HG02884 (cell line): ENCODE measurements around the gene CDH3.

Experiments used
- ATAC-seq: cut with Tn5 transposase; IDR thresholded peaks from one replicate; pipeline ENCODE4 v1.9.1; 2021; ENCODE audit warnings: mild to moderate bottlenecking, moderate library complexity; ENCODE audit not compliant: unreplicated experiment

Gene CDH3

DNA sequence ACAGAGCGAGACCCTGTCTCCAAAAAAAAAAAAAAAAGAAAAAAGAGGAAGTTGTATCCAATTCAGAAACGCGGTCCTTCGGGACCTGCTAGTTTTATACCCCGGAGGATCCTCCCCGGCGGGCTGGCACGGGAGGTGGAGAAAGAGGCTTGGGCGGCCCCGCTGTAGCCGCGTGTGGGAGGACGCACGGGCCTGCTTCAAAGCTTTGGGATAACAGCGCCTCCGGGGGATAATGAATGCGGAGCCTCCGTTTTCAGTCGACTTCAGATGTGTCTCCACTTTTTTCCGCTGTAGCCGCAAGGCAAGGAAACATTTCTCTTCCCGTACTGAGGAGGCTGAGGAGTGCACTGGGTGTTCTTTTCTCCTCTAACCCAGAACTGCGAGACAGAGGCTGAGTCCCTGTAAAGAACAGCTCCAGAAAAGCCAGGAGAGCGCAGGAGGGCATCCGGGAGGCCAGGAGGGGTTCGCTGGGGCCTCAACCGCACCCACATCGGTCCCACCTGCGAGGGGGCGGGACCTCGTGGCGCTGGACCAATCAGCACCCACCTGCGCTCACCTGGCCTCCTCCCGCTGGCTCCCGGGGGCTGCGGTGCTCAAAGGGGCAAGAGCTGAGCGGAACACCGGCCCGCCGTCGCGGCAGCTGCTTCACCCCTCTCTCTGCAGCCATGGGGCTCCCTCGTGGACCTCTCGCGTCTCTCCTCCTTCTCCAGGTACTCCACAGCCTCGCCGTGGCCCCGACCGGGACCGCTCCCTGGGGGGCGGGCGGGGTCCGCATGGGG lies at the start of gene CDH3:
Gene CDH3 (plus strand): TSS at position 596 of the 779 bp plus-strand sequence. CDS start 70 bp downstream, at position 666.
- ATAC-seq = no peak

DNA sequence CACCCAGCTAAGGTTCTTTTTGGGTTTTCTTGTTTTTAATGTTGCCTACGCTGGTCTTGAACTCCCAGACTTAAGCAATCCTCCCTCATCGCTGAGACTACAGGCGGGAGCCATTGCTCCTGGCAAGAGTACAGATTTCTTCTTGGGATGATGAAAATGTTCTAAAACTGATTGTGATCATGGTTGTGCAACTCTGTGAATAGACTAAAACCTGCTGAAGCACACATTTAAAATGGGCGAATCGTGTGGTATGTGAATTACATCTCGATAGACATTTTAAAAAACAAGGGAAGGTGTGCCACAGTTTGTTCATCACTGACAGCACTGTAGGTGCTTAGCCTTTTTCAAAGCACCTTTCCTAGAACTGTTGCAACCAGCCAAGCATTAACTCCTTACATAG lies 48.8 kb upstream of the CDH3 start:
- ATAC-seq = no peak

DNA sequence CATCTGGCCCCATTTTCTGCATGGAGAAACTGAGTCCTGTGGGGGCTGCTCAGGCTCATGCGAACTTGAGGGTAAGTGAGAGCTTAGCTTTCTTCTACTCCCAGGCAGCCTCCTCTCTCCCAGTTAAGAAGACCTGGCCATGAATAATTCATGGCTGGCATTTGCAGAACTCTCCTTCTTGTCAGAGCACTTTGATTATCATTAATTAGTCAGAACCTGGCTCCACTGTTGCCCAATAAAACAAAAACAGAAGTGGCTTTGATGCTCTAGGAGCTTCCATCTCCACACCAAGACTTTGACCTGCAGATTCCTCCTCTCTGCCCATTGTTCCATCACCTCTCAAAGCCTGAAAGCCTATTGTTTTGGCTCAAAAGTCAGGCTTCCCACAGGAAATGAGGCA lies 45.5 kb upstream of the CDH3 start:
- ATAC-seq = no peak

DNA sequence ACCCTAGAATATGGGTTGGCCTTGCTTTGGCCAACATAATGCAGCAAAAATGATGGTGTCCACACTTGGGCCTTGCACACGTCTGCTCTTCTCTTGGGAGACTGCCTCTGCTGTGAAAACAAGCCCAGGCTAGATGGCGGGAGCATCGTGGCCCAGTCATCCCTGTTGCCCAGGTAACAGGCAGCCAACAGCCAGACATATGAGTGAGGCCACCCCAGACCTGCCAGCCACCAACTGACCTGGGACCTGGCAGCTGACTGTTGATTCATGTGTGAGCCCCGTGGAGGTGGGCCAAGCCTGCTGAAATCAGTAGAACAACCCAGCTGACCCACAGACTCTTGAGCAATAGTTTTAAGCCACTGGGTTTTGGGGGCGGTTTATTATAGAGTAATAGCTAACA lies 39.4 kb upstream of the CDH3 start:
- no peak for ATAC-seq

DNA sequence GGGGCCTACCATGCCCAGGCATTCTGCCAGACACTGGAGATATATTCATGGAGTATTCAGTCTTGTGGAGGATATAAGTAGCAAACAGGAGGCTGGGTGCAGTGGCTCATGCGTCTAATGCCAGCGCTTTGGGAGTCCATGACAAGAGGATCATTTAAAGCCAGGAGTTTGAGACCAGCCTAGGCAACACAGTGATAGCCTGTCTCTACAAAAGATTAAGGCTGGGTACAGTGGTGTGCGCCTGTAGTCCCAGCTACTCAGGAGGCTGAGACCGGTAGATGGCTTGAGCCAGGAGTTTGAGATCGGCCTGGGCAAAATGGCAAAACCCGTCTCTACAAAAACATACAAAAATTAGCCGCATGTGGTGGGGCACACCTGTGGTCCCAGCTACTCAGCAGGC lies 37.7 kb upstream of the CDH3 start:
- no peak for ATAC-seq

DNA sequence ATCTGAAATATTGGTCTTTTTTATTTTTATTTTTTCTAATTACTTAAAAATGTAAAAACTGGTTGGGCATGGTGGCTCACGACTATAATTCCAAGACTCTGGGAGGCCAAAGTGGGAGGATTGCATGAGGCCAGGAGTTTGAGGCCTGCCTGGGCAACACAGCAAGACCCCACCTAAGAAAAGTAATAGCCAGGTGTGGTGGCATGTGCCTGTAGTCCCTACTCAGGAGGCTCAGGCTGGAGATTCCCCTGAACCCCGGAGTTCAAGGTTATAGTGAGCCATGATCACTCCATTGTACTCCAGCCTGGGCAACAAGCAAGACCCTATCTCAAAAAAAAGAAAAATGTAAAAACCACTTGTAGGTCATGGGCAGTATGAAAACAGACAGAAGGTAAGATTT lies 36.8 kb upstream of the CDH3 start:
- no peak for ATAC-seq

DNA sequence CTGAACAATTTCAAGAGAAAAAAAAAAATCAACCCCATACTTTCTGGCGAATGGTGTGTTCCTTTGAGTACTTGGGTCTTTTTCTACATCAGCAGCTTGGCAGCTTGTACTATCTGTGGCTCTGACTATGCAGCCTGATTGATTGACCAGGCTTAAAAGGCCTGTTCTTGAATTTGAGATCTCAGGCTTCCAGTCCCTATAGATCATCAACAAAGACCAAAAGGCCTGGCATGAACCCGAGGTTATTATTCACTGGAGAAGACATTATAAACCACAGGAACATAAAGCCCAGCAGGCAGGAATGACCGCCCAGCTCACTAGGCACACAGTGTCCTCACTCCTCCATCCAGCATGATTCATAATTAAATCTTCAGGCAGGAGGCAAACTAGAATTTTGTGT lies 32.1 kb upstream of the CDH3 start:
- no peak for ATAC-seq

DNA sequence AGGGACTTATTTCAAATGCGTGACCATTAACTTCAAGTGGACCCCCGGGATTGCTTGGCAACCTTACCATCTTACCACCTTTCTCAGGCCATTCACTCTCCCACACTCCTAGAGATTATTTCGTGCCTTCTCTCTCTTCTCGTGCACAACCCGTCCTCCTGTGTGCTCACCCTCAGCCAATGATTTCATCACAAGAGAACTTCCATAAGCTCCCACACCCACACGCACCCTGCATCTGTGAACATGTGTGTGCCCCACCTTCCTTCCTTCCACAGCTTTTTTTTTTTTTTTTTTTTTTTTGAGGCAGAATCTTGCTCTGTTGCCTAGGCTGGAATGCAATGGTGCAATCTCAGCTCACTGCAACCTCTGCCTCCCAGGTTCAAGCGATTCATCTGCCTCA lies 27.4 kb upstream of the CDH3 start:
- ATAC-seq = no peak

DNA sequence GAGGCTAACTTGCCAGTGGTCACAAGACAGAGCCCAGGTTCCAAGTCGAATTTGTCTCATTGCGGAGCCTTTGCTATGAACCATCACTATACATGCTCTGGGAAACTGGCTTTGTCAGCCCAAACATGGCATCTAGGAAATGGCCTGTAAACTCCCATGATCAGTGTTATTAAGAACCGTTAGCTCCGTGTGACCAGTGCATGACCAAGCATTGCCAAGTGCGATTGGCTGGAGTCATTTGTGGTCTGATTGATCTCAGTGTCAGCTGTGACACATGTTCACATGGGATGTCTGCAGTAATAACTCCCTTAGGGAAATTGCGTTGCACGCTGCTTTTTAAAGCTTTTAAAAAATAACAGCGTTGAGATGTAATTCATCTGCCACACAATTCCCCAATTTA lies 18.6 kb upstream of the CDH3 start:
- no peak for ATAC-seq

DNA sequence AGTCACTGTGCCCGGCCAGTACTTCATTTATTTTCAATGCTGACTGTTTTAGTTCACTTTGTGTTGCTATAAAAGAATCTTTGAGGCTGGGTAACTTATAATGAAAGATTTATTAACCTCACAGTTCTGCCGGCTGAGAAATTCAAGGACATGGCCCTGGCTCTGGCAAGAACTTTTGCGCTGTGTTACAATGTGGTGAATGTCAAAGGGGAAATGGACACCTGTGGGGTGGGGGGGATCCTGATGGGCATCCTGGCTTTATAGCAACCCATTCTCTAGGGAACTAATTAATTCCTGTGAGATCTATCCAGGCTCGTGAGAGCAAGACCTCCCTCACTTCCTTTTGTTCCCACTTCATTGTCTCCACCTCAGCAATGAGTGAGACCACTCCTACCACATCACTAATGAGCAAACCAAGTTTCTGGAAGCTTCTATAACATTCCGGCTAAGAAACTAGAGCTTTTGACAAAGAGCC lies 17.1 kb upstream of the CDH3 start:
- no peak for ATAC-seq

DNA sequence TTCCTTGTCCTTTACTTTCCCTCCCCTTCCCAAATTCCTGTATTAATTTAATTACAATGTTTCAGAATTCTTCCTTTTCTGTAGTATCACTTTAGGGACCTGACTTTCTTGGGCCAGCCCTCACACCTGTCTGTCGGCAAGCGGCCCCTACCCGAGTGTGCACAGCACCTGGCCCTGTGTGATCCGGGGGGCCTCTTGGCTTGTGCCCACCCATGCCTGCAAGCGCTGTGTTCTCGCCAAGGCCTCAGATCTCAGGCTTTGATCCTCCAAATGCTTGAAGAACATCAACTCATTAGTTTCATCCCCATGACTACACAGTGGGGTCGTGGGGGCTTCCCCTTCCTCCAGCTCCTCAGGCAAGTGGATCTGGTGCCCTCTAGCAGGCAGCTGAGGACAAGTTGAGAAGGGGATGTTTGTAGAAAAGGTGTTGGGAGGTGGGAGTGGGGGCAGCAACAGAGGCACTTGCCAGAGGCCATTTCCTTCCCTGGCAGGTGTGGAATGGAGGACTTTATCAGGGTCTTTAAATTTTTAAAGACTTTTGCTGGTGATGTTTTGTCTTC lies 15.7 kb upstream of the CDH3 start:
- ATAC-seq = no peak

DNA sequence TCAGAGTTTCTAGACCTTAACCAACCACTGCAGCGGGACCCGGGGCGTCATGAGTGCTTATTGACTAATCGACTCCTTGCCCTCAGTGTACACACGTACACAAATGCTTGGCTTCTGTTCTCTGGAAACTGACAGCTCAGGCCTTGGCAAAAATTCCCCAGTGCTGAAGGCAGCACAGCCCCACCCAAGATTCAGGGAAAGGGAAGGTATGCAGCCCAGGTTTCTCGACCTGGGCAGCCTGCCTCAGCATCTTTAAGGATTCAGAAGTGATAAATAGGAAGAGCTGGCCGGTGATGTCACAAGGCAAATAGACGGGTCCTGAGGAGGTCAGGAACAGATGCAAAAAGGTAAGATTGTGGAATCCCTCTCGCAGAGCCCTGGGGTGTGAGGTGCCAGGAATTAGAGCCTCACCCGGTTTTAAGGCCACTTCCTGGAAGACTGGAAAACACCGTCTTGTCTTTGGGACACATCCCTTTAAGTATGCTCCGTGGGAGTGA lies 9.0 kb upstream of the CDH3 start:
- no peak for ATAC-seq

DNA sequence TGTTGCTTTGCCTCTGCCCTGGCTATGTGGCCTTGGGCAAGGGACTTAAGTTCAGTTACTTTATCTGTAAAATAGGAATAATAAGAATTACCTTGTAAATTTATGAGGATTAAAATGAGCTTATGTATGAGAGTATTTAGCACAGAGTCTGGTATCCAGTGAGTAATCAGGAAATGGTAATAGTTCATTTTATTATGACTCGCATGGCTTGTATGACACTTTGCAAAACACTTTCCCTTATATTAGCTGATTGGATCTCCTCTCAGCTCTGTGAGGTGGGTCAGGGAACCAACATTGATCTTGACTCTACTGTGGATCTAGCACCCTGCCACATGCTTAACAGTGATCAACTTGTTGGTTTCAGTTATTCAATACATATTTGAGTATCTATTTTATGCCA lies 8.3 kb upstream of the CDH3 start:
- no peak for ATAC-seq

DNA sequence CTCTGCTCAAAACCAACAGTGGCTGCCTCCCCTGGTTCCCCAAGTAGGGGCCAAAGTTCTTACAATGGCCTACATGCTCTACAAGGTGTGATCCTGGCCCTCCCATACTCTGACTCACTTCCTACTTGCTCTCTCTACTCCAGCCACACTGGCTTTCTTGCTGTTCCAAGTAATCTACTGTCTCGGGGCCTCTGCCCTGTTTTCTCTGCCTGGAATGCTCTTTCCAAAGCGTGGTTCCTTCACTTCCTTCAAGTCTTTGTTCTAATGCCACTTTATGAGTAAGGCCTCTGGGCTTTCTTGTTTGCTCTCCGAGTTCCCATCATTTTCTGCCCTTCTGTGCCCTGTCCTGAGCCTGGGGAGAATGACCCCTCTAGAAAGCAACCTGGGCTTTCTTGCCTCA lies 4.1 kb upstream of the CDH3 start:
- ATAC-seq = no peak

DNA sequence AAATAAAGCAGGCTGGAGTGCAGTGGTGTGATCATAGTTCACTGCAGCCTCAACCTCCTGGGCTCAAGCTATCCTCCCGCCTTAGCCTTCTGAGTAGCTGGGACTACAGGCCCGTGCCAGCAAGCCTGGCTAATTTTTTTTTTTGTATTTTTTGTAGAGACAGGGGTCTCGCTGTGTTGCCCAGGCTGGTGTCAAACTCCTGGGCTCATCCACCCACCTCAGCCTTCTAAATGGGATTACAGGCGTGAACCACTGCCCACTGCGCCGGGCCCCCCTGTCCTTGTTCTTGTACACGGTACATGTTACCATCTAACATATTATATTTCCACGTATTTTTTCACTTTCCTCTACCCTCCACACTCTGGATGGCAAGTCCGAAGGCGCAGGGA lies 3.1 kb upstream of the CDH3 start:
- no peak for ATAC-seq

DNA sequence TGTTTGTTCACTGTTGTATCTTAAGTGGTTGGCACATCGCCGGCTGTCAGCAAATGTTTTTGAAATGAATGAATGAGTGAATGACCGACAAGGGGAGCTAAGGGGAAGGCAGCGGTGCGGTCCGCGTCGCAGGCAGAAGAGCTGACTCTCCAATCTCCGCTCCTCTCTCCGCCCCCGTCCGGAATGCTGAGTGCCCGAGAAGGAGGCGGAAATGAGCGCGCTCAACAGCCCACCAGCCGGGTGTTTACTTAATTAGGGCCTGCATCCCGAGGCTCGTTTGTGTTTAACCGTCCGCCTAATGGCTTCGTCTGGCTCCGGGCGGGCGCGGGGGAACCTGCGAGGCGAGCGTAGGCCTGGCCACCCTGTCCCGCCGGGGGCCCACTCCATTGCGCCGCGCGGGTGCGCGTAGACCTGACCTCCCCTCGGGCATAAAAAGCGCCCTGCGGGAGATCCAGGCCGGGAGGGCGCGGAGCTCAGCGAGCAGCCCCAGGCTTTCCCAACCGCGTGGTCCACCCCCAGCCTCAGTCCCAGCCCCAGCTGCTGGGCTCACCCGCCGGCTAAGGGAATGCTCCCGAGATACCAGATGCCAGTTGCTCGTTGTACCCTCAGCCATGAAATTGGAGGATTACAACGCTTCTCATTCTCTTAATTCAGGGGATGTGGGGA lies 2.5 kb upstream of the CDH3 start:
- ATAC-seq = no peak

DNA sequence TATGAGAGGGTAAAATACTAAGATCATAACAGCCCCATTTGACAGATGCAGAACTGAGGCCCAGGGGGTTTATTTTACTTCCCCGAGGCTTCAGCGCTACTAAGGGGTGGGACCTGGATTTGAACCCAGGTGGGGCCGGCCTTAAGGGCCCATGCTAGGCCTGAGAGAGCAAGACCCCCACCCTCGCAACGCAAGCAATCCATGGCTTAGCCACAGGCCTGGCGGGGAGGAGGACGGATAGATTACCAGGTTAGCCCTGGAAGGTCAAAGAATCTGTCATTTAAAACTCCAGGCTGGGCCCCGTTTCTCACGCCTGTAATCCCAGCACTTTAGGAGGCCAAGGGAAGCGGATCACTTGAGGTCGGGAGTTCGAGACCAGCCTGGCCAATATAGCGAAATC lies 1.9 kb upstream of the CDH3 start:
- no peak for ATAC-seq

DNA sequence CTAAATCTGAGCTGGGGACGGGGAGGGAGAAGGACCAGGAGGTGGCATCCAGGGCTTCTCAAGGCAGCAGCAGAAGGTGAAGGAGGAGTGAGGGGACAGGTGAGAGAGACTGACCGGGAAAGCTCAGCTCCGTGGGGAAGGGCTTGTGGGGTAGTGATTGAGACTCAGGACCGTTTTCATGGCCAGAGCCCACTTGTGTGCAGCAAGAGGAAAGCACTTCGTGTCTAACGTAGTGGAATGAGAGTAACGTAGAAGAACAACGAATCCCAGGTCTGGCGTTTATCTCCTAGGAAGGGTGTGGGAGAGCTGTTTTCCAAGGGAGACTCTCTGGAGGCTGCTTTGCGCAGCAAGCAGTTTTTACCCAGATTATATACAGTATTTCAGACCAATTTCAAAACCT lies 1.3 kb upstream of the CDH3 start:
- ATAC-seq = no peak

DNA sequence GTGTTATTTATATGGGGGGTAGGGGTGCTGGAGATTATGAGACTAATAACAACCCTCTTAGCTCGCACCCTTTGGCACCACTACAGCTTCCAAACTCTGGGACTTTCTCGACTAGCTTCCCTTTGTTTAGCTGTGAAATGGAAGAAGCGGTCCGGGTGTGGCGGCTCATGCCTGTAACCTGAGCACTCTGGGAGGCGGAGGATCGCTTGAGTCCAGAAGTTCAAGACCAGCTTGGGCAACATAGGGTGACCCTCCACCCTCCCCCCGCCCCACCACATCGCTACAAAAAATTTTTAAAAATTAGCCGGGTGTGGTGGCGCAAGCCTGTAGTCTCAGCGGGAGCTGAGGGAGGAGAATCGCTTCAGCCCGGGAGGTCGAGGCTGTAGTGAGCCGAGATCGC lies 814 bp upstream of the CDH3 start:
- no peak for ATAC-seq

DNA sequence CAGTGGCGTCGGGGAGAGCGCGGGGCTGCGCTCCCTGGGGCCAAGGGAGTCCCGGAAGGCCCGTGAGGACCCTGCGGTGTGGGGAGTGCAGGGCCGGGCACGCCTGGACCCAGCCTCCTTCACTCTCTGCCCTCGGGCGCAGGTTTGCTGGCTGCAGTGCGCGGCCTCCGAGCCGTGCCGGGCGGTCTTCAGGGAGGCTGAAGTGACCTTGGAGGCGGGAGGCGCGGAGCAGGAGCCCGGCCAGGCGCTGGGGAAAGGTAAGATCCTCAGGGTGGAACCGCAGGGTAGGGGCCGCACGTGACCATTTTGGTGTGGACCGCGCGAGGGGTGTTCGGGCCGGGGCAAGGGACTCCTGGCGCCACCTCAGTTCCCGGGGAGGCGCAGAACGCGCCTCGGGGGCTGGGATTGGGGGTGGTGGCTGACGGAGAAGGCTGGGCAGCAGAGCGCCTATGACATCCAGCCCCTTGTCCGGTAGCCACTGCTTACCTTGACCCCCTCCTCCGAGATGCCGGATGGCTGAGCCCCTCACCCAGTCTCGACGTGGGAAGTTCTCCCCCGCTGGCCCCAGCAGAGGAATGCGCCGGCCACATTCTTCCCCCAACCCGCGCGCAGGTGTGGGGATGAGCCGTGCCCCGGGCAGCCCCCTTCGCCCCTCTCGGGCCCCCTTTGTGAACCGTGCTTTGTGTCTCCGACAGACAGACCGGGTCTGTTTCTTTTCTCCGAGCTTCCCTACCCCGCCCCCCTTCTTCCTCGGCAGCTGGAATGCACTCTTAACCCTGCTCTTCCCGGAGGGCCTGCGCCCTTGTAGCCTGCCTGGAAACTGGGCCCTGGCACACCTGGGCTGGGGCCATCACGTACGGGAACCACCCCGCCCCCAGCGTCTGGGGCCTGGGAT lies 631 bp downstream of the CDH3 start:
- ATAC-seq = no peak
